Measurements from ENCODE around the gene EDIL3. TPM values are rescaled to one million over a fixed set of nuclear protein-coding genes. Genes with fewer than 3 reads are reported as not detected.
"Not testable (repeated sequence)": the region's sequence is repeated elsewhere in the genome, so short reads cannot be mapped to it uniquely, and the experiment has no call there.

Gene EDIL3
- total RNA-seq, 4 donors from 2014 or later, result 5.6 to 38.9 (median 25.6) TPM

GRCh38 chr5:84181093-84181492 is 203.6 kb downstream of the EDIL3 start:
- intact Hi-C loops (cut with DNase I; ENCODE audit: low total_unique reads) (no loop called here), in situ Hi-C loops (cut with MboI; ENCODE audit: low pct_ligation_motif_present in 1 of 4, low pct_unique_long_range_greater_than_20kb in 1 of 4, low sequenced_read_pairs in 3 of 4) (no loop called here)
- Histone ChIP-seq H3K9me3 (no peaks in the 10 kb centered on the region), H3K36me3 (no peaks in the 10 kb centered on the region), H3K4me1 (peaks cover 0 to 7% (median 0%) of the 10 kb centered on the region in 4 donors), H3K27ac (no peak overlapping the region), H3K27me3 (no peaks in the 10 kb centered on the region), H3K4me3 (no peak overlapping the region)
- 41% methylated on average over 3 of the region's 3 CpGs; no CpG with 5 or more reads in 1 of the 2 donors for WGBS, 2 donors (ENCODE audit: low coverage in 1 of 2)
- DNase-seq, result no peak
- TF ChIP-seq POLR2AphosphoS5 (IDR thresholded peaks at IDR 0.05) (no peak), EP300 (IDR thresholded peaks at IDR 0.05; ENCODE audit: low read depth) (no peak), CTCF (IDR thresholded peaks at IDR 0.05) (no peak), POLR2A (IDR thresholded peaks at IDR 0.05) (no peak)

- intact Hi-C loops (cut with DNase I; ENCODE audit: low total_unique reads) (no loop called here), in situ Hi-C loops (cut with MboI; ENCODE audit: low pct_ligation_motif_present in 1 of 4, low pct_unique_long_range_greater_than_20kb in 1 of 4, low sequenced_read_pairs in 3 of 4) (no loop called here)
- H3K4me3 ChIP-seq, result no peak overlapping the region
- no peaks in the 10 kb centered on the region for H3K9me3 ChIP-seq
- TF ChIP-seq POLR2A (IDR thresholded peaks at IDR 0.05) (no peak), CTCF (IDR thresholded peaks at IDR 0.05) (no peak), EP300 (IDR thresholded peaks at IDR 0.05; ENCODE audit: low read depth) (no peak), POLR2AphosphoS5 (IDR thresholded peaks at IDR 0.05) (no peak)
- H3K36me3 ChIP-seq, result no peaks in the 10 kb centered on the region
- H3K27ac ChIP-seq, result no peak overlapping the region
- WGBS, 2 donors (ENCODE audit: low coverage in 1 of 2), result 91 to 96% methylated on average over 2 of the region's 2 CpGs
- H3K27me3 ChIP-seq, result no peaks in the 10 kb centered on the region
- H3K4me1 ChIP-seq, result no peaks in the 10 kb centered on the region
- no peak for DNase-seq
Measured at GRCh38 chr5:84168841-84169240, 215.8 kb downstream of the EDIL3 start.

- no peak overlapping the region for H3K27ac ChIP-seq
- no peak for DNase-seq
- no peaks in the 10 kb centered on the region for H3K36me3 ChIP-seq
- H3K9me3 ChIP-seq, result no peaks in the 10 kb centered on the region
- H3K4me1 ChIP-seq, result no peaks in the 10 kb centered on the region
- 49 to 60% methylated on average over 1 of the region's 1 CpG for WGBS, 2 donors (ENCODE audit: low coverage in 1 of 2)
- no peaks in the 10 kb centered on the region for H3K27me3 ChIP-seq
- in situ Hi-C loops (cut with MboI; ENCODE audit: low pct_ligation_motif_present in 1 of 4, low pct_unique_long_range_greater_than_20kb in 1 of 4, low sequenced_read_pairs in 3 of 4), result no loop called here
- no peak overlapping the region for H3K4me3 ChIP-seq
- intact Hi-C loops (cut with DNase I; ENCODE audit: low total_unique reads), result no loop called here
- TF ChIP-seq POLR2A (IDR thresholded peaks at IDR 0.05) (no peak), POLR2AphosphoS5 (IDR thresholded peaks at IDR 0.05) (no peak), EP300 (IDR thresholded peaks at IDR 0.05; ENCODE audit: low read depth) (no peak), CTCF (IDR thresholded peaks at IDR 0.05) (no peak)
Measured at GRCh38 chr5:84163671-84164070, 221.0 kb downstream of the EDIL3 start.

- Histone ChIP-seq H3K27me3 (no peaks in the 10 kb centered on the region), H3K36me3 (no peaks in the 10 kb centered on the region), H3K4me3 (no peak overlapping the region), H3K4me1 (no peaks in the 10 kb centered on the region), H3K9me3 (no peaks in the 10 kb centered on the region), H3K27ac (no peak overlapping the region)
- no peak for DNase-seq
- TF ChIP-seq CTCF (IDR thresholded peaks at IDR 0.05), result no peak
- intact Hi-C loops (cut with DNase I; ENCODE audit: low total_unique reads) (no loop called here), in situ Hi-C loops (cut with MboI; ENCODE audit: low pct_ligation_motif_present in 1 of 4, low pct_unique_long_range_greater_than_20kb in 1 of 4, low sequenced_read_pairs in 3 of 4) (no loop called here)
- WGBS, 2 donors (ENCODE audit: low coverage in 1 of 2), result 8 to 19% methylated on average over 1 of the region's 1 CpG
Measured at GRCh38 chr5:84162695-84163094, 222.0 kb downstream of the EDIL3 start.

- intact Hi-C loops (cut with DNase I; ENCODE audit: low total_unique reads); in situ Hi-C loops (cut with MboI; ENCODE audit: low pct_ligation_motif_present in 1 of 4, low pct_unique_long_range_greater_than_20kb in 1 of 4, low sequenced_read_pairs in 3 of 4): not testable (repeated sequence)
Measured at GRCh38 chr5:84160650-84161049, 224.0 kb downstream of the EDIL3 start.

More at GRCh38 chr5:84160650-84161049, 224.0 kb downstream of the EDIL3 start:
- H3K27me3 ChIP-seq, DNase-seq, H3K4me1 ChIP-seq, H3K9me3 ChIP-seq, H3K27ac ChIP-seq, H3K4me3 ChIP-seq, H3K36me3 ChIP-seq: not testable (repeated sequence)
